GM18519 (cell line): Measurements from ENCODE around the gene GFPT1.
"Not testable (repeated sequence)": the region's sequence is repeated elsewhere in the genome, so short reads cannot be mapped to it uniquely, and the experiment has no call there.

Experiments used
- ATAC-seq: cut with Tn5 transposase; IDR thresholded peaks from one replicate; pipeline ENCODE4 v1.9.1; 2021; ENCODE audit warnings: mild to moderate bottlenecking, moderate library complexity; ENCODE audit not compliant: unreplicated experiment, low FRiP score

Gene GFPT1

GRCh38 chr2:69386789-69387734, at the start of gene GFPT1:
Gene GFPT1, minus strand, starts transcription at chr2:69387227. Its CDS starts 156 bp downstream, at chr2:69387071.
- ATAC-seq: peak; percentile 84

- ATAC-seq: no peak
Observed at GRCh38 chr2:69436596-69436937, 49.5 kb upstream of the GFPT1 start.

- ATAC-seq: no peak
Observed at GRCh38 chr2:69434753-69435152, 47.7 kb upstream of the GFPT1 start.

- no peak for ATAC-seq
Observed at GRCh38 chr2:69429491-69430183, 42.6 kb upstream of the GFPT1 start.

- ATAC-seq: no peak
Observed at GRCh38 chr2:69428981-69429380, 42.0 kb upstream of the GFPT1 start.

GRCh38 chr2:69424419-69424818, 37.4 kb upstream of the GFPT1 start:
- no peak for ATAC-seq

GRCh38 chr2:69422198-69422597, 35.2 kb upstream of the GFPT1 start:
- no peak for ATAC-seq

GRCh38 chr2:69419111-69419510, 32.1 kb upstream of the GFPT1 start:
- ATAC-seq: not testable (repeated sequence)

GRCh38 chr2:69416147-69416546, 29.1 kb upstream of the GFPT1 start:
- no peak for ATAC-seq

- ATAC-seq: no peak
Observed at GRCh38 chr2:69411120-69411519, 24.1 kb upstream of the GFPT1 start.

GRCh38 chr2:69405306-69405705, 18.3 kb upstream of the GFPT1 start:
- ATAC-seq: no peak

- ATAC-seq: no peak
Observed at GRCh38 chr2:69400121-69400520, 13.1 kb upstream of the GFPT1 start.

- ATAC-seq: no peak
Observed at GRCh38 chr2:69397234-69397633, 10.2 kb upstream of the GFPT1 start.

- no peak for ATAC-seq
Observed at GRCh38 chr2:69395866-69396265, 8.8 kb upstream of the GFPT1 start.

- ATAC-seq: no peak
Observed at GRCh38 chr2:69393963-69394362, 6.9 kb upstream of the GFPT1 start.

- no peak for ATAC-seq
Observed at GRCh38 chr2:69390471-69390870, 3.4 kb upstream of the GFPT1 start.

GRCh38 chr2:69390001-69390400, 3.0 kb upstream of the GFPT1 start:
- no peak for ATAC-seq

- ATAC-seq: no peak
Observed at GRCh38 chr2:69389271-69389670, 2.2 kb upstream of the GFPT1 start.

GRCh38 chr2:69387770-69388481, 899 bp upstream of the GFPT1 start:
- ATAC-seq: no peak

- no peak for ATAC-seq
Observed at GRCh38 chr2:69386360-69386759, 667 bp downstream of the GFPT1 start.
